CD14-positive monocyte (primary cell): ENCODE measurements around the gene PLCXD3. TPM values are rescaled to one million over a fixed set of nuclear protein-coding genes. Genes with fewer than 3 reads are reported as not detected.

Source experiments
- DNase-seq, 3 donors: peaks; one replicate each; pipeline ENCODE4 v3.0.0-alpha.2; 2011 to 2022
- H2AFZ ChIP-seq: 2 replicates; pipeline ENCODE4 v1.6.0; 2012; ENCODE audit warnings: mild to moderate bottlenecking, low read depth, low read length, inconsistent platforms; ENCODE audit not compliant: insufficient read depth, poor library complexity, severe bottlenecking
- H3K27ac ChIP-seq, 2 donors: 1 replicate in 1 of 2; 2 replicates in 1 of 2; pipeline ENCODE4 v1.5.1; 2012 to 2013; ENCODE audit warnings: low read length in 2 of 2, control low read depth in 1 of 2, inconsistent platforms in 1 of 2, low read depth in 1 of 2, mild to moderate bottlenecking in 1 of 2
- H3K27me3 ChIP-seq, 2 donors: one replicate each; pipeline versions ENCODE4 v1.6.0 to v1.6.1; 2011 to 2013; ENCODE audit warnings: low read length in 2 of 2; ENCODE audit not compliant: control insufficient read depth in 2 of 2, insufficient read depth in 2 of 2
- H3K36me3 ChIP-seq, 2 donors: replicated peaks in 1 of 2; 1 replicate in 1 of 2; 2 replicates in 1 of 2; pipeline versions ENCODE4 v1.5.1 to v1.6.1; 2012 to 2013; ENCODE audit warnings: low read length in 2 of 2, control low read depth in 1 of 2, inconsistent platforms in 1 of 2, mild to moderate bottlenecking in 1 of 2; ENCODE audit not compliant: insufficient read depth in 2 of 2, control insufficient read depth in 1 of 2
- H3K4me1 ChIP-seq, 2 donors: 1 replicate in 1 of 2; 2 replicates in 1 of 2; pipeline versions ENCODE4 v1.5.1 to v1.6.1; 2012 to 2013; ENCODE audit warnings: low read length in 2 of 2, control low read depth in 1 of 2, inconsistent platforms in 1 of 2, mild to moderate bottlenecking in 1 of 2, moderate library complexity in 1 of 2; ENCODE audit not compliant: insufficient read depth in 2 of 2, control insufficient read depth in 1 of 2
- H3K4me2 ChIP-seq: replicated peaks from 2 replicates; pipeline ENCODE3; 2012; ENCODE audit warnings: low read length, moderate library complexity, mild to moderate bottlenecking; ENCODE audit not compliant: poor library complexity, severe bottlenecking; ENCODE audit errors: extremely low read depth
- H3K4me3 ChIP-seq, 3 experiments: fragments of 200-600 bp in 1 of 3; sonication (generic) in 1 of 3; replicated peaks in 1 of 3; 1 replicate in 2 of 3; 2 replicates in 1 of 3; pipeline ENCODE4 v1.5.1; 2011 to 2013; ENCODE audit warnings: low read length in 3 of 3, mild to moderate bottlenecking in 3 of 3, control low read depth in 2 of 3, low read depth in 2 of 3, inconsistent platforms in 1 of 3, moderate library complexity in 1 of 3
- H3K79me2 ChIP-seq: 2 replicates; pipeline ENCODE4 v1.6.0; 2012; ENCODE audit warnings: mild to moderate bottlenecking, control low read depth, inconsistent platforms, low read length, moderate library complexity; ENCODE audit not compliant: insufficient read depth
- H3K9ac ChIP-seq: 2 replicates; pipeline ENCODE4 v1.6.0; 2017; ENCODE audit warnings: low read length, mild to moderate bottlenecking; ENCODE audit not compliant: insufficient read depth, poor library complexity, severe bottlenecking
- H3K9me3 ChIP-seq, 2 donors: replicated peaks in 1 of 2; 1 replicate in 1 of 2; 2 replicates in 1 of 2; pipeline versions ENCODE4 v1.5.1 to v1.6.1; 2012 to 2013; ENCODE audit warnings: low read length in 2 of 2, control low read depth in 1 of 2; ENCODE audit not compliant: control insufficient read depth in 1 of 2, insufficient read depth in 1 of 2
- H4K20me1 ChIP-seq: 2 replicates; pipeline ENCODE4 v1.6.0; 2012; ENCODE audit warnings: mild to moderate bottlenecking, low read length, control low read depth, moderate library complexity; ENCODE audit not compliant: insufficient read depth
- H3K27ac Mint-ChIP-seq, 7 donors: one replicate each; pipeline ENCODE4 v1.8.0; 2020; ENCODE audit warnings: mild to moderate bottlenecking in 7 of 7, mixed read lengths in 7 of 7, moderate library complexity in 6 of 7, inconsistent platforms in 2 of 7
- H3K27me3 Mint-ChIP-seq, 3 donors: one replicate each; pipeline ENCODE4 v1.8.0; 2021 to 2022; ENCODE audit warnings: low read depth in 3 of 3, mild to moderate bottlenecking in 3 of 3, mixed read lengths in 3 of 3, moderate library complexity in 3 of 3, inconsistent platforms in 1 of 3
- H3K36me3 Mint-ChIP-seq, 2 donors: one replicate each; pipeline ENCODE4 v1.8.0; 2020; ENCODE audit warnings: mixed read lengths in 2 of 2, inconsistent platforms in 1 of 2, mild to moderate bottlenecking in 1 of 2
- H3K4me1 Mint-ChIP-seq: one replicate; pipeline ENCODE4 v1.8.0; 2020; ENCODE audit warnings: mild to moderate bottlenecking, mixed read lengths
- H3K4me3 Mint-ChIP-seq, 2 donors: one replicate each; pipeline ENCODE4 v1.8.0; 2020; ENCODE audit warnings: mild to moderate bottlenecking in 2 of 2, mixed read lengths in 2 of 2, moderate library complexity in 1 of 2
- H3K9me3 Mint-ChIP-seq, 7 donors: one replicate each; pipeline ENCODE4 v1.8.0; 2020 to 2022; ENCODE audit warnings: mixed read lengths in 7 of 7, mild to moderate bottlenecking in 6 of 7, moderate library complexity in 6 of 7, inconsistent platforms in 2 of 7
- CTCF ChIP-seq: fragments of 200-600 bp; IDR thresholded peaks from one replicate; pipeline ENCODE4 v1.8.0; 2022; ENCODE audit warnings: antibody characterized with exemption, mild to moderate bottlenecking
- WGBS: methylation state at CpG from one replicate; pipeline ENCODE4 v1.1.5; 2013; ENCODE audit warnings: missing lambda C conversion rate; ENCODE audit not compliant: insufficient coverage; 5-methylcytosine and 5-hydroxymethylcytosine counted together
- intact Hi-C, 2 donors: fragments of 100-400 bp; cut with micrococcal nuclease; formaldehyde crosslinking; loops; one replicate each; pipeline versions ENCODE4 v1.15.0 to v1.15.1; 2023
- polyA plus RNA-seq, 3 donors: library from polyadenylated mRNA; depleted of rRNA in 1 of 3; unstranded in 2 of 3; stranded (reverse) in 1 of 3; fragments of 300-500 nt in 2 of 3; fragments of >200 nt in 1 of 3; fragmentation: Illumina TruSeq in 2 of 3; gene quantifications; 1 replicate in 2 of 3; 2 replicates in 1 of 3; pipeline ENCODE4 v1.2.3, GENCODE V29; 2012 to 2021

The PLCXD3 gene
- polyA plus RNA-seq, 3 donors: not detected

DNA sequence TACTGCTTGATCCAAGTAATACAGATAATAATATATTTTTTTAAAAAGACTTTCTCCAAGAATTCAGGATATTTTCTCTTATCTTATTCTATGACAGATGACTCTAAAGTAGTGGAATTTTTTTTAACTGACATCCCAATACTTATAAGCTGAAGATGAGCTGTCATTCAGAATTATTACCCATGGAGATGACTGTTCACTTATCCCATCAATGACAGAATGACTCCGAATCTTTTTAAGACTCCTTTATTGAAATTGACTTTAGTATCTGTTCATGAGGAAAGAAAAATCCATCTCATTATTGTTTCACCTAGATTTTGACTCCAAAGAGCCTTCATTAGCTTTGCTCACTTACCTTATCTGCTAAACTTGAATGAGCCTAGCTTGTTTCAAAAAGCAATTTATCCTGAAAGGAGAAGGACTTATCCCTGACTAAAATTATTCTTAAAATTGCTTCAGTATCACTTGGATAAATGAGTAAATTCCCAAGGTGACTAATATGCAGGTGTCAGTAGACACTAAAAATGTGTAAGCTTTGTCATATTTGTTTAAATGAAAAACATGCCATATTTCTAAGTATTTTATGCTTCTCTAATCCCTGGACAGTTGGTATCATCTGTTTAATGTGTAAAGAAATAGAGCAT is 146.9 kb downstream of the PLCXD3 start:
- Histone ChIP-seq H3K4me1 (no peaks in the 10 kb centered on the region), H4K20me1 (no peaks in the 10 kb centered on the region), H3K9ac (no peak overlapping the region), H3K4me3 (no peak overlapping the region), H3K36me3 (no peaks in the 10 kb centered on the region), H3K9me3 (peaks cover 0 to 11% of the 10 kb centered on the region in 2 donors), H3K27me3 (no peaks in the 10 kb centered on the region), H3K4me2 (no peak overlapping the region), H2AFZ (no peak overlapping the region), H3K79me2 (no peaks in the 10 kb centered on the region), H3K27ac (no peak overlapping the region)
- H3K36me3 Mint-ChIP-seq: no peaks in the 10 kb centered on the region
- peaks cover 0 to 12% (median 3%) of the 10 kb centered on the region in 7 donors for H3K9me3 Mint-ChIP-seq
- no peaks in the 10 kb centered on the region for H3K4me1 Mint-ChIP-seq
- H3K4me3 Mint-ChIP-seq: no peak overlapping the region
- DNase-seq: no peak
- no peak for TF ChIP-seq CTCF
- intact Hi-C loops: no loop called here
- peaks cover 1 to 2% (median 1%) of the 10 kb centered on the region in 3 donors for H3K27me3 Mint-ChIP-seq
- no peak overlapping the region for H3K27ac Mint-ChIP-seq
- no CpG with 5 or more reads among the region's 1 CpG for WGBS

GRCh38 chr5:41356786-41357185 is 153.6 kb downstream of the PLCXD3 start:
- intact Hi-C loops: no loop called here

More at GRCh38 chr5:41356786-41357185, 153.6 kb downstream of the PLCXD3 start:
- Histone ChIP-seq H3K4me3 (no peak overlapping the region), H3K4me1 (no peaks in the 10 kb centered on the region), H2AFZ (no peak overlapping the region), H3K9me3 (peaks cover 0 to 11% of the 10 kb centered on the region in 2 donors), H3K36me3 (no peaks in the 10 kb centered on the region), H3K27me3 (no peaks in the 10 kb centered on the region), H4K20me1 (no peaks in the 10 kb centered on the region), H3K79me2 (no peaks in the 10 kb centered on the region), H3K27ac (no peak overlapping the region), H3K9ac (no peak overlapping the region), H3K4me2 (no peak overlapping the region)
- H3K4me3 Mint-ChIP-seq: no peak overlapping the region
- no peak for TF ChIP-seq CTCF
- no peak for DNase-seq
- peaks cover 1 to 3% (median 1%) of the 10 kb centered on the region in 3 donors for H3K27me3 Mint-ChIP-seq
- no peak overlapping the region for H3K27ac Mint-ChIP-seq
- 17% methylated on average over 1 of the region's 2 CpGs for WGBS
- H3K9me3 Mint-ChIP-seq: peaks cover 2 to 9% (median 6%) of the 10 kb centered on the region in 7 donors
- no peaks in the 10 kb centered on the region for H3K4me1 Mint-ChIP-seq
- no peaks in the 10 kb centered on the region for H3K36me3 Mint-ChIP-seq
